Rectal smooth muscle tissue (tissue), 1 donor: ENCODE results near the gene ODF4.
"Not testable (repeated sequence)": the region's sequence is repeated elsewhere in the genome, so short reads cannot be mapped to it uniquely, and the experiment has no call there.

Source experiments
- H3K27ac ChIP-seq: one replicate; pipeline ENCODE4 v1.7.0; 2013; ENCODE audit warnings: low read depth, low read length, inconsistent platforms
- H3K27me3 ChIP-seq: one replicate; pipeline ENCODE4 v1.7.0; 2013; ENCODE audit warnings: low read length; ENCODE audit not compliant: control insufficient read depth, insufficient read depth
- H3K36me3 ChIP-seq: one replicate; pipeline ENCODE4 v1.7.0; 2013; ENCODE audit warnings: low read length; ENCODE audit not compliant: control insufficient read depth, insufficient read depth
- H3K4me1 ChIP-seq: one replicate; pipeline ENCODE4 v1.7.0; 2013; ENCODE audit warnings: low read length; ENCODE audit not compliant: control insufficient read depth, insufficient read depth
- H3K4me3 ChIP-seq: one replicate; pipeline ENCODE4 v1.7.0; 2013; ENCODE audit warnings: low read length
- H3K9ac ChIP-seq: one replicate; pipeline ENCODE4 v1.7.0; 2013; ENCODE audit warnings: low read length

The ODF4 gene

GRCh38 chr17:8360260-8360659, 20.6 kb downstream of the ODF4 start:
- Histone ChIP-seq H3K36me3 (no peaks in the 10 kb centered on the region), H3K27ac (no peak overlapping the region), H3K27me3 (no peaks in the 10 kb centered on the region), H3K4me1 (no peaks in the 10 kb centered on the region), H3K9ac (no peak overlapping the region), H3K4me3 (no peak overlapping the region)

GRCh38 chr17:8360751-8361150, 21.1 kb downstream of the ODF4 start:
- Histone ChIP-seq H3K4me3 (no peak overlapping the region), H3K36me3 (no peaks in the 10 kb centered on the region), H3K27ac (no peak overlapping the region), H3K27me3 (no peaks in the 10 kb centered on the region), H3K4me1 (no peaks in the 10 kb centered on the region), H3K9ac (no peak overlapping the region)

- H3K27me3 ChIP-seq, result no peaks in the 10 kb centered on the region
- no peak overlapping the region for H3K4me3 ChIP-seq
- H3K36me3 ChIP-seq, result no peaks in the 10 kb centered on the region
- H3K4me1 ChIP-seq, result no peaks in the 10 kb centered on the region
- no peak overlapping the region for H3K9ac ChIP-seq
- H3K27ac ChIP-seq, result no peak overlapping the region
Measured at GRCh38 chr17:8362651-8363332, 23.2 kb downstream of the ODF4 start.

GRCh38 chr17:8365143-8365542, 25.5 kb downstream of the ODF4 start:
- no peak overlapping the region for H3K9ac ChIP-seq
- H3K27ac ChIP-seq, result no peak overlapping the region
- H3K36me3 ChIP-seq, result peaks cover 6% of the 10 kb centered on the region
- no peak overlapping the region for H3K4me3 ChIP-seq
- no peaks in the 10 kb centered on the region for H3K4me1 ChIP-seq
- no peaks in the 10 kb centered on the region for H3K27me3 ChIP-seq

- no peak overlapping the region for H3K9ac ChIP-seq
- no peak overlapping the region for H3K27ac ChIP-seq
- peaks cover 6% of the 10 kb centered on the region for H3K36me3 ChIP-seq
- H3K4me1 ChIP-seq, result no peaks in the 10 kb centered on the region
- no peak overlapping the region for H3K4me3 ChIP-seq
- no peaks in the 10 kb centered on the region for H3K27me3 ChIP-seq
Measured at GRCh38 chr17:8366231-8366630, 26.6 kb downstream of the ODF4 start.

GRCh38 chr17:8368193-8368592, 28.6 kb downstream of the ODF4 start:
- Histone ChIP-seq H3K4me1 (no peaks in the 10 kb centered on the region), H3K9ac (no peak overlapping the region), H3K36me3 (peaks cover 6% of the 10 kb centered on the region), H3K27me3 (no peaks in the 10 kb centered on the region), H3K4me3 (no peak overlapping the region), H3K27ac (no peak overlapping the region)

- no peak overlapping the region for H3K9ac ChIP-seq
- H3K36me3 ChIP-seq, result peaks cover 6% of the 10 kb centered on the region
- H3K27me3 ChIP-seq, result no peaks in the 10 kb centered on the region
- H3K27ac ChIP-seq, result no peak overlapping the region
- no peak overlapping the region for H3K4me3 ChIP-seq
- H3K4me1 ChIP-seq, result no peaks in the 10 kb centered on the region
Measured at GRCh38 chr17:8369944-8370343, 30.3 kb downstream of the ODF4 start.

GRCh38 chr17:8371786-8372185, 32.1 kb downstream of the ODF4 start:
- H3K4me3 ChIP-seq, result no peak overlapping the region
- no peak overlapping the region for H3K27ac ChIP-seq
- H3K9ac ChIP-seq, result no peak overlapping the region
- H3K36me3 ChIP-seq, result peaks cover 6% of the 10 kb centered on the region
- no peaks in the 10 kb centered on the region for H3K27me3 ChIP-seq
- peaks cover 2% of the 10 kb centered on the region for H3K4me1 ChIP-seq

- Histone ChIP-seq H3K9ac (no peak overlapping the region), H3K27me3 (no peaks in the 10 kb centered on the region), H3K36me3 (peaks cover 6% of the 10 kb centered on the region), H3K4me1 (peaks cover 4% of the 10 kb centered on the region), H3K4me3 (no peak overlapping the region), H3K27ac (no peak overlapping the region)
Measured at GRCh38 chr17:8372422-8372821, 32.8 kb downstream of the ODF4 start.

GRCh38 chr17:8373856-8374255, 34.2 kb downstream of the ODF4 start:
- H3K9ac ChIP-seq, H3K4me3 ChIP-seq, H3K27me3 ChIP-seq, H3K27ac ChIP-seq, H3K4me1 ChIP-seq: not testable (repeated sequence)
- H3K36me3 ChIP-seq, result peaks cover 13% of the 10 kb centered on the region

GRCh38 chr17:8375738-8376259, 36.2 kb downstream of the ODF4 start:
- no peaks in the 10 kb centered on the region for H3K27me3 ChIP-seq
- H3K4me1 ChIP-seq, result peaks cover 4% of the 10 kb centered on the region
- peak overlapping the region; percentile 75 for H3K4me3 ChIP-seq
- H3K27ac ChIP-seq, result peak overlapping the region; percentile 87
- H3K9ac ChIP-seq, result peak overlapping the region; percentile 25
- H3K36me3 ChIP-seq, result peaks cover 14% of the 10 kb centered on the region

GRCh38 chr17:8376271-8377067, 36.8 kb downstream of the ODF4 start, which contains the start of gene KRABD2:
TSS of gene KRABD2 (minus strand) at chr17:8376704.
- peak within 1 kb of the TSS; percentile 75 for H3K4me3 ChIP-seq
- peaks cover 4% of the 10 kb centered on the region for H3K4me1 ChIP-seq
- peak within 1 kb of the TSS; percentile 87 for H3K27ac ChIP-seq
- H3K9ac ChIP-seq, result peak within 1 kb of the TSS; percentile 25
- H3K36me3 ChIP-seq, result peaks cover 14% of the 10 kb centered on the region
- no peaks in the 10 kb centered on the region for H3K27me3 ChIP-seq
